GM21390 (cell line): ENCODE measurements around the gene LDB3.

Source experiments
- ATAC-seq: cut with Tn5 transposase; IDR thresholded peaks from one replicate; pipeline ENCODE4 v1.9.1; 2021; ENCODE audit not compliant: unreplicated experiment

LDB3 gene

DNA sequence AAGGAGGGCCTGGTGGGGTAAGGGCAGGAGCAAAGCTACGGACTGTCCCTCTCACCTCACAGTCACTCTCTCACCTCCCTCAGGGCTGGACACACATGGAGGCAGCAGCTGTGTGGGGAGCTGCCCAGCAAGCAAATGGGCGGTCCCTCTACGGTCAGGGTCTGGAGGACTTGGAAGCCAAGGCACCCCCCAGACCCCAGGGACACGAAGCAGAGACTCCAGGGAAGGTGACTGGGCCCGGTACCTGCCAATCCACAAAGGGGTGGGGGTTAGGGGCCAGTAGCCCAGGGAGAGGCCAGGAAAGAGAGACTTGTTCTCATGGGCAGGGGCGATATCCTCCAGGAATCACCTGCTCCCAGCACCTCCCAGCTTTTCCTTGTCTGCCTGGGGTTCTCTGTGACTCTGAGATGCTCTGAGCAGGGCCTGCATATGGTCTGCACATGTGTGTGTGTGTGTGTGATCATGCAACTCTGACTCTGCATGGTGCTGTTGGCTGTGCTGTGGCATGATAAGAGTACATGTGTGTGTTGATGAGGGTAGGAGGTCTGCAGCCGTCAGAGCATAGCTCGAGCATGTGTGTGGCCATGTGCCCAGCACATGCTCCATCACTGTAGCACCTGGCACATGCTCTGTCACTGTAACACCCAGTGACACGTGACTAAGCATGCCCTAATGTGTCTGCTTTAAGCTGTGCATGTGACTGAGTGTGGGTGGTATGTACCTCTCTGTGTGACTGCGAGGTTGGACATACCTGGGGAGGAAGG, 4.6 kb upstream of the LDB3 start:
- ATAC-seq = no peak

DNA sequence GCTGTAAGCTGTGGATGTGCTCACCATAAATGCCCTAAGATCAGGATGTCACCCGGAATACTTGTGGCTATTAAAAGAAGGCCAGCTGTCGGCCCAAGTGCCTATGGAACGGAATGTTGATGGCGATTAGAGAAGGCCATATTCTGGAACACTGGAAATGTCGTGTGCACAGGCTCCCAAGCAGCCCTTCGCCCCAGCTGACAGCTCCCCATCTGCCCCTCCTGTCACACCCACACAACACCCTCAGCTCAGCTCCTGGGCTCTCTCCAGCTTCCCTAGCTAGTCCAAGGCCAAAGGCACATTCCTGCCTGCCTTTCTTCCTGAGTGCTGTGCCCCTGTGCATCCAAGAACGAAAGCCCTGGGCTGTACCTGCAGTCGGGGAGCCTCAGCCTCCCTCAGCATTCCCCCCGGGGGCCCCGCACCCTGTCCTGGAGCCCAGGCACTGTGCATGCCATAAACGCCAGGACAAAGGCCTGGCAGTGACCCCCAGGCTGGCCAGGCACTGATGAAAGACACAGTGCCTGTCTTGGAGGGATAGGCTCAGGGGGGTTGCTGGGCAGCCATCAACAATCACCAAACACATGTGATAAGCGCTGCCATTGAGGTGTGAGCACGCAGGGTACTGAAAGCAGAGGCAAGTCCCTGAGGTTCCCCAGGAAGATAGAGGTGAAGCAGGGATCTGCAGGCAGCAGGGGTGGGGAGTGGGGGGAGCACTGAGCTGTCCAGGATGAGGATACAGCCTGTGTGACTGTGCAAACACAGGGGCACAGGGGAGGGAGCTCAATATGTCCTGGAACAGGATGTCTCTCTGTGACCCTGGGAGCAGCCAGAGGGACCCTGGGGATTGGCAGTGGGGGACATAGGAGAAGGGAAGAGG, 3.7 kb upstream of the LDB3 start:
- no peak for ATAC-seq

DNA sequence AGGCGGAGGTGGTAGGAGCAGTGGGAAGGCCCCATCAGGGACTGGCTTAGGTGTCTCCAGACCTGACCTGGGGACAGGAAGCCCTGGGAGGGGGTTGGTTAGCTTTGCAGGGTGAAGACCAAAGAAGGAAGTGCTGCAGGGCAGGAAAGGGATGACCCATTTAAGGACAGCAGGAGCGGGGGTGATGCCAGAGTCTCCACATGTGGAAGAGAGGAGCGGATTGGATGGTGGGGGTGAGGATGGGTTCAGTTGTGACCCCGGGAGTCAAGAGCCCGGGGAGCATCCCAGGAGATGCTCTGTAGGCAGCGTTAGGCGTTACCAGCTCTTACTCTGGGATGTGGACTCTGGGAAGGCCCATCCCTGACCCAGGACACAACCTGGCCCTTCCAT, 3.1 kb upstream of the LDB3 start:
- no peak for ATAC-seq

DNA sequence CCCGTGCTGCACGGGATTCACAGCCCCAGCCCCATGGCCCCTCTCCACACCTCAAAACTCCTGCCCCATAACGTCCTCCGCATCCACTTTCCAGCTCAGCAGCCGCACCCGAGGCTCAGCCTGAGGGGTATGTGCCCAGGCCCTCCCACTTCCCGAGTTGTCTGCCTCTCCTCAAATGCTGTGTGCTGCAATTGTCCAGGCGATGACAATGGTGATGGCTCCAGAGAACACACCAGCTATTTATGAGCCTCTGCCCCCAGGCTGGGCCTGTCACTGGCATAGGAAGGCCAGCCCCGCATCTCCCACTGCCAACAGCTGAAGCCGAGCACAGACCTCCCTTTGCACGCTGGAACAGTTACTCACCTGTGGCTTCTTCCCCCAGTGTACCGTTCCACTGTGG, 2.4 kb upstream of the LDB3 start:
- ATAC-seq = no peak

DNA sequence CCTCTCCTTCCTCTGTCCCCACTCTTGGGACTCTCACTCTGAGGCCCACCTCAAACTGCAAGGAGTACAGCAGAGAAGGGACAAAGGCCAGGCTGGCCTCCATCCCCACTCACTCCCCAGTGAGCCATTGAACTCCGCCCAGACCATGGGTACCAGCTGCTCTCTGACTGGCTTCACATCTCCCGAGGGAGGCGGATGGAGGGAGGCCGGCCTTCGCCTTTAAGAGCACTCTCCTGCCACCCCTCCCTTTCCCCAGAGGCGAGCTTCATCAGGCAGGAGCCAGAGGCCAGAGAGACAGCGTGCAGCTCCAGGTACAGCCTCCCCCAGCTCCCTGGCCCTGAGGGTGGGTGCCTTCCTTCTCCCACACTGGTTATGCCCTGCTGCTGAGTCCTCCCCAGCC, 1.8 kb upstream of the LDB3 start:
- ATAC-seq = no peak

DNA sequence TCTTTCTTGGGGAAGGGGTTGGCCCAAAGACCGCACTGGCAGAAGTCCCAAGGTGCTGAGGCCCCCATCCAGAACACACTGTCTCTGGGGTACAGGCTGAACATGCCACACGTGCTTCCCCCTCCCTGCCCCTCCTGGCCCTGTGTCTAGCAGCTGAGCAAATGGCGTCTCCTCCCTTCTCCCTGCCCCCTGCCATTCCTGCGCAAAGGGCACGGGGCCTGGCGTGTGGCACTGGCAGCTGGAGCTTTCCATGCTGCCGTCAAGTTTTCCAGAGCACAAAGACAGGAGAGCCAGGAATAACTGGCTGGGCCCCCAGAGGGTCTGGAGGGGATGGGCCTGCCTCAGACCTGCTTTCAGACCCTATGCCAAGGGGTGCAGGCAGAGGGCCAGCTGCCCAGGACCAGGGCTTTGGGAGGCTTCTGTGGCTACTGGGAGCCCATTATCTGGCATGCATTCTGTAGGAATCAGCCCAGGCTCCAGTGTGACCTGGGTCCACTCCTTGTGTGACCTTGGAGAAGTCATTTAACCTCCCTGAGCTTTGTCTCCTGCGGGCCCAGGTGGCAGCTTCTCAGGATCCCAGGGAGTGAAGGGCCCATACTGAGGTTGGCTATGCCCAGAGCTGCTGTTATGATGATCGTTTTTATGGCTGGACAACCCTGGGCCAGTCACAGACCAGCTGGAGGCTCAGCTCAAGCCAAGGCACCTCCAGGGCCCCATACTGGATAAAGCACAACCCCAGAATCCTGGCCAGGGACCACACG, 710 bp upstream of the LDB3 start:
- ATAC-seq = no peak

DNA sequence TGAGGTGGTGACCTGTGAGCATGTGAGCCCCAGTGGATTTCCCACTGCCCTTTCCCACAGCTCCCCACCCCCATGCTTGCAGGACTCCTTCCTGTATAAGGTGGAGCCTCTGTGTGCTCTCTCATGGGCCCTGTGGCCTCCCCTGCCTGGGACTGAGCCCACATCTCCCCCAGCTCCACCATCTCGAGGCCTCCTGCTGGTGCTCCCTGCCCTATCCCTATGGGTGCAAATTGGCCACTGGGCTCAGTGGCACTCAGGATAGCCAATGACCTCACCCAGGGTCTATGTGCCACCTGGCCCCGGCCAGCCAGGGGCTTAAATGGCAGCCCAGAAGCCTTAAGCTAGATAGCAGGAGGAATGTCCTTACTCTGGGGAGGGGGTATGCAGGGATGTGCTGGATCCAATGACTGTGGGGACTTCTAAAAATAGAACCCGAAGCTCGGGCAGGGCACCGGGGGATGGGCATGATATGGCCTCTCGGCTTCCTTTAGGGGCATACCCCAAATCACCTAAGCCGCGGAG, 2.0 kb downstream of the LDB3 start:
- no peak for ATAC-seq

DNA sequence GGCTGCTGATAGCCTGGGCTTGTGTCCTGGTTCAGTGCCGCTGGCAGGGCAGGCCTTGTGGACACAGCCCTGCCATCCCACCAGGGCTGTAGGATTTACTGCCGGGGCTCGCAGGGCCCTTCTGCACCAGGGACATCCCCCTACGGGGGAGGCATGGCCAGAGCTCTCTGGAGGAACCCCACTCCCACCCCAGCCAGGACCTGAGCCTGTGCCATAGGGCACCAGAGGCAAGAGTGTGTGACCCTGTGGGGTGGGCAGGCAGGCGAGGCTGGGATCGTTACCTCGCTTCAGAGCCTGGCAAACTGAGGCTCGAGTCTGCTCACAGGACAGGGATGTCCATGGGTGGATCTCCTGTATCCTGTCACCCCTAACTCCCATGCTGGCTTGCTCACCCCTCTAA, 2.6 kb downstream of the LDB3 start:
- no peak for ATAC-seq

DNA sequence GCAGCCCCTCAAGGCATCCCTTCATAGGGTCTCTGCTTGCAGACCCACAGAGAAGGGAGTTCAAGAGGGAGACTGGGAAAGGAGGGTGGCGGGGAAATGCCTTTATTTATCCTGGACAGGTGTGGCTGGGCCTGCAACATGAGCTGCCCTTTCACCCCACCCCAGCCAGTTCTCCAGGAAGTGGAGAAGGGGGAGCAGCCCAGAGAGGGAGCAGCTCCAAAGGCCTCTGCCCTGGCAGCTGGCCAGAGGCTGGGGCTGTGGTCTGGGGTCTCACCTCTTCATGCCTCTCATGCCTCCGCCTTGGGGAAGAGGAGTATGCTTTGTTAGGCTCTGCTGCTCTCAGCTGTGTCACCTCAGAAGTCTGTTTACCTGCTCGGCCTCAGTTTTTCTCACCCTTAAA, 3.1 kb downstream of the LDB3 start:
- no peak for ATAC-seq

DNA sequence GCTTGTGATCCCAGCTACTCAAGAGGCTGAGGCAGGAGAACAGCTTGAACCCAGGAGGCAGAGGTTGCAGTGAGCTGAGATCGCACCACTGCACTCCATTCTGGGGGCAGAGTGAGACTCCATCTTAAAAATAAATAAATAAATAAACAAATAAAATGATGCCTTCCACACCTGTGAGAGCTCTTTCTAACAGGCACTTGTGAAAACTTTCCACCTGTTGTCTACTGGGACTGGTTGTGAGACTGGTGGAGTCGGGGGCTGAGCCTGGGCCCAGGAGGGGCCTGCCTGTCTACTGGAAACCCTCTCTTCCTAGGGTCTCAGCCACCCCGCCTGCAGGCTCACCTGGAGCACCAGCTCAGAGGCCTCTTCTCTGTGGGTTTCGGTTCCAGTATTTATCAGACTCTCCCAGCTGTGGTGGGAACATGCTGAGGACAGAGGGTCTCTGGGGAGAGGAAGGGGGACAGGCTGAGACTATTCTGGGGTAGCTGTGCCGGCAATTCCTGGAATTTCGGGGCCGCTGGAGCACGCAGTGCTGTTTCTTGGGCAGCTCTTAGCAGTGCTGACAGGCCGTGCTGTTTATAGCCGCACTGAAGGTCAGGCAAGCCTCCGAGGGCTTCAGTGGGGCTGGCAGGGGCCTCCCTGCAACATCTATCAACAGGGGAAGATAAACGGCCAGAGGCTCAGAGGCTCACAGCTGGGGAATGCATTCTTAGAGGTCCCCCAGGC, 3.8 kb downstream of the LDB3 start:
- ATAC-seq = no peak

DNA sequence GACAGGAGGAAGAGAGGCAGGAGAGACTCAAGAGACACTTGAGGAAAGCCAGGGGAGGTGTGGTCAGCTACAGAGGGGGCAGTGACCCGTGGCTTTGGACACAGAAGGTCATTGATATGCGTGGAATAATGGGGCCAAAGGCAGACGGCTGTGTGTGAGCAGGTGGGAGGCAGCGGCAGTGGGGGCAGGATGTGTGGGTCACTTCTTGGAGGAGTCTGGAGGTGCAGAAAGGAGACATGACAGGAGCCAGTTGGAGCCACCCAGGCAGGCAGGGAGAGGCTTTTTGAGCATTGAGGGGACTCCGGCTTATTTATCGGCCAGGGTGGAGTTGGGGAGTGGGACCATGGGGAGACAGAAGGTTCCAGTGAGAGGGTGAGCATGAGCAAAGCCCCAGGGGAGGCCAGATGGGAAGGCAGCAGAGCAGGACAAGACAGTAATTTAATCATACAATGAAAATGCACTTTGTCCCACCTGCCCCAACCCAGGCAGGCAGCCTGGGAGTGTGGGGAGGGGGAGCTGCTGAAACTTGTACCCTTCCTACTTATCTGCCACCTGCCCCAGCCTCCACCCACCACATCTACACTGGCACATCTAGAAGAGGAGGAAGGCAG, 5.0 kb downstream of the LDB3 start:
- ATAC-seq = no peak

DNA sequence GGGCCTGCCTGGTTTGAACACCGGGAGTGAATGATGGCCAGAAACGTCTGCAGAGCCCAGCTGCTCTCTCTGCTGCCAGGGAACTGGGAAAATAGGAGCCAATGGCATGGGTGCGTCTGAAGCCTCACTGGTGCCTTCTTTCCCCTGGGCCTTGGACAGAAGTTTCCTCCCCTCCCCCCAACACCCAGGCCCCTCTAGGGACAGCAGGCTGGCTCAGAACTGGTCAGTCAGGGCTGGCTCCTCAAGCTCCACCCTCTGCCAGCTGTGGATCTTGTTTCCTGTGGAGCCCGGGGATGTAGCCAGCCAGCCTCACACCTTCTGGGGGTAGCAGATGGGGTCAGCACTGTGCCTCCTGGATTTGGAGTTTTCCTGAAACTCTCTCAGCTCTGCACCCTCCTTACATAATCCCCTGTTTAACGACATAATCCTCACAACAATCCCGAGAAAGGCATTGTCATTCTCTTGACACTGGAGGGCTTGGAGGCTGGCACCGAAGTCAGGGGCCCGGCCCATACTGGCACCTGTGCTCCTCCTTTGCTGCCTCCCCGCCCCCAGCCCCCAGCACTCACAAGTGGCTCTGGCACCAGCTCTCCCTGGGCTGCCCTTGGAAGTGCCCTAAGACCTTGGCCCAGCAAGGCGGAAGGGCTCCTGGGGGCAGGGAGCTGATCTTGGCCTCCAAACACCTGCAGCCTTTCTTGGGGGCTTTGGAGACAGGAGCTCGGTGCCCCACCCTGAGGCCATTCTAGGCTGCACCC, 5.7 kb downstream of the LDB3 start:
- no peak for ATAC-seq

DNA sequence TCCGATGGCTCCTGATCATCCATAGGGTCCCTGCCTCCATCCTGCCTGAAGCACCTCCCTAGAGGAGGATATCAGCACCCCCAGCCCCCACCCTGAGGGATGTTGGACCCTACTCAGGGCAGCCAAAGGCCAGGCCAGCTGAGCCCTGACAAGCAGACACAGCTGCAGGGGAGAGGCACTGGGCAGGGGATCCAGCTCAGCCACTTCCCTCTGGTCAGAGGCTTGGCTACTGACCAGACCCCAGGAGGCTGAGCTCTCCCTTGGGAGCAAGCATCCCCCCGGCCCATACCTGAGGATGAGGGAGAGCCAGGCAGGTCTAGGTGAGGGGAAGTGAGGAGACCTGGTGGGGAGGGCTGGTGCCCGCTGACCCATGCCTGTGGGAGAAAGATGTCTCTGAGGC, 6.6 kb downstream of the LDB3 start:
- no peak for ATAC-seq

DNA sequence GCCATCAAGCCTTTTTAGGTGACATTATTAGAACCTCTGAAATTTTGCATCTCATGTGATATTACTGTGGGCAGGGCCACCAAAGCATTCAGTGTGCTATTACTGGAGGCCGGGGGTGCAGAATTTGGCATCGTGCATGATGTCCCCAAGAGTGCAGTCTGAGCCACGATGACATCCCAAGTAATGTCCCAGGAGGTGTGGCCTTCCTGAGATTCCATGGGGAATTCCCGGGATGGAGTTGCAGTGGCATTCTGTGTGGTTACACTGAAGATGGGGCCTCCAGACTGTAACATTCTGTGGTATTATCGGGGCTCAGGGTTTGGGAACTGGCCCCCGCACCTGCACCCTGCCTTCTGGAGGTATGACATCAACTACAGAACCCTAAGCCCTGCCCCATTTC, 9.1 kb downstream of the LDB3 start:
- ATAC-seq = no peak

DNA sequence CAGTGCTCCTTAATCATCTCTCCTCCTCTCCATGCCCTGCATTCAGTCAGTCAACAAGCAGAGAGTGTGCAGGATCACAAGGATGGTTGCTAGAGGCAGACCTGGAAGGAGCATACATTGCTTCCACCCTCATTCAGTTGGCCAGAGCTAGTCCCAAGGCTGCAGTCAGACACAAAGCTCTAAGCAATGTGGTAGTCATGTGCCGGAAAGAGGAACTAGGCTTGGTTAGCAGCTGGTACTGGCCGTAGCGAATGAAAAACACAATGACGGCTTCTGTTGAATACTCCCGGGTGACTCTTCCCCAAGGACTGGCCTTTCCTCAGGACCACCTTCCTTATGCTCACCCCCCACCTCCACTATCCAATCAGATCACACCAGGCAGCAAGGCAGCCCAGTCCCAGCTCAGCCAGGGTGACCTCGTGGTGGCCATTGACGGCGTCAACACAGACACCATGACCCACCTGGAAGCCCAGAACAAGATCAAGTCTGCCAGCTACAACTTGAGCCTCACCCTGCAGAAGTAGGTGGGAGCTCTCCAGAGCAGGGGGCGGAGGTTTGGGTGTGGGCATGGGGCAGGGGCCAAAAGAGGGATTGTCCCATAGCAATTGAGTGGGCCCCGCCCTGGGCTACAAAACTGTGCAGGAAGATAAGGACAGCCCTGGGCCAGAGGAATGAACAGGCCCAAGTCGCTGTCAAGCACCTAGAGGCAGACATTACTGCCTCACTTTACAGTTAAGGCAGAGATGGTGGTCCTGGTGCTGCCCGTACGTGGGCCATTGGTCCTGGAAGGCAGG, 10.9 kb downstream of the LDB3 start:
- ATAC-seq = no peak

DNA sequence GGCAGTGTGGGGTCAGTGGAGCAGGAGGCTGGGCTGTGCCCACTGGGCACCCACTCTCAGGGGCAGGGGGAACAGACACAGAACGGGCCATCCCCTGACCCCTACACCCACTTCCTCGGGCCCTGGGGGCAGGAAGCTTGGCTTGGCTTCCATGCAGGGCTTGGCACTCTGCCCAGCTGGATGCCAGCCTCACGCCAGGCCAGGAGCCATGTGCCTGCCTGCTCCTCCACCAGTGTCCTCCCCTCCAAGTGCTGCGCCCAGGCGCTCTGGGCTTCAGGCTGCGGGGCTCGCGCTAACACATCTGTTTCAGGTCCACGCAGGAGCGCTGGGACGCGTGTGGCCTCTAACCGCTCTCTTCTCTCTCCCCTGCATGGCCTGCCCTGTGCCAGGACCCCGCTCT, 12.7 kb downstream of the LDB3 start:
- ATAC-seq = no peak

DNA sequence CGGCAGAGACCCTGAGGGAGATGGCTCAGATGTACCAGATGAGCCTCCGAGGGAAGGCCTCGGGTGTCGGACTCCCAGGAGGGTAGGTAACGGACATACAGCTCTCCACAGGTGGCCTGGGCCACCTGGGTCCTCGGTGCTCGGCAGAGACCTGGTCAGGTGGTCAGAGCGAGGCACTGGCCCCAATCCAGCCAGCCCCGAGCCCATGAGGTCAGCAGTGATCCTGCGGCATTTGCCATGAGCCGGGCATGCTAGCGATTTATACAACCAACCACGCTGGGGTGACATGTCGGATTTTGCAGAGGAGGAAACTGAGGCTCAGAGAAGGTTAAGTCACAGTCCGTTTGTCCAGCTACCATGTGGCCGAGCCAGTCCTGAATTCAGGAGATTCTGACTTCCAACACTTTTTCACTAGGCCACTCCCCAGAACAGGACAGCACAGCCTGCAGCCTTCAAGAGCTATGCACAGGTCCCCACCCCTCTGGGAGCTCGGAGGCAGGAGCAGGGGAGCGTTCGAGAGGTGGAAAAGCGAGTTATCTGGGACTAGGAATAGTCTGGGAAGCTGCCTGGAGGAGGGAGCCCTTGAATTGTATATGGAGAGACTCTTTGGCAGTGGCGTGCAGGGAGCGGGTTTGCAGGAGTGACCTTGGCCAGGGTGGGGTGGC, 13.5 kb downstream of the LDB3 start:
- ATAC-seq = no peak

DNA sequence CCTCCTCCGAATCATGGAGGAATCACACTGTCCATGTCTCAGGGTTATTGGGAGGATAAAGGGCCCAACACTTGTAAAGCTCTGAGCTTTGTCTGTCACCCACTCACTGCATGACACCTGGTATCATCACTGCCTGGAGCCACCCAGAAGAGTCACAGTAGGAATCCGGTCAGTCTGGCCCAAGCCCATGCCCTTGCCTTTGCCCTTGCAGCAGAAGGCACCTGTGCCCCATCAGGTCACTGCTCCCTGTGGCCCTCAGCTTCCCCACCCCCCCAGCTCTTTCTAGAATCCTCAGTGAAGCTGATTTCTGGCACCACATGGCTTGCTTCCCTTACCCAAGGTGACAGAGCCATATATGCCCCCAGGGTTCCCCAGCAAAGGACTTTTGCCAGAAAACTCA, 14.4 kb downstream of the LDB3 start:
- no peak for ATAC-seq
